NCI-H2227 (cell line): ENCODE measurements around the gene PSD2.

Source experiments
- DNase-seq: peaks from one replicate; lab custom pipeline; 2025; ENCODE audit not compliant: unreplicated experiment; lab: John Stamatoyannopoulos, UW

PSD2 gene

DNA sequence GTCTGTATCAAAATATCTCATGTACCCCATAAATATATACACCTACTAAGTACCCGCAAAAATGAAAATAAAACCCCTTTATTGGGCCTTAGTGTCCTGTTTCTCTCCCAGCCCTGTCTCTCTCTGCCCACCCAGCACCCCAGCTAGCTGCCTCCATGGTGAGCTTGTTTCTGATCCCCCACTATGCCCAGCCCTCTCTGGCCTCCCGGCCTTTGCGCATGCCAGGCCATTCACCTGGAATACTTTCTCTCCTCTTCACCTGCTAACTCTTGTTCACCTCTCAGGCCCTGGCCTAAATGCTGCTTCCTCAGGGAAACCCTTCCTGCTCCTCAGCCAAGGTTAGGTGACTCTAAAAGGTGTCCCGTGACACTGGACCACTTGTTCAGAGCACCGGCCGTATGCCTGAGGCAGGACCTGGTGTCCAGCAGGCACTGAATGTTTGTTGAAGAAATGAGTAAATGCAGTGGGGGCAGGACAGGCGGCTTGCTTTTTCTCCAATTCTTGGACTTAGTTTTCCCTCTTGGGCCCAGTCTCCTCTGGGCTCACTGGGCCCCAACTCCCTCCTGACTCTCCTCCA is 58.5 kb downstream of the PSD2 start:
- no peak for DNase-seq

DNA sequence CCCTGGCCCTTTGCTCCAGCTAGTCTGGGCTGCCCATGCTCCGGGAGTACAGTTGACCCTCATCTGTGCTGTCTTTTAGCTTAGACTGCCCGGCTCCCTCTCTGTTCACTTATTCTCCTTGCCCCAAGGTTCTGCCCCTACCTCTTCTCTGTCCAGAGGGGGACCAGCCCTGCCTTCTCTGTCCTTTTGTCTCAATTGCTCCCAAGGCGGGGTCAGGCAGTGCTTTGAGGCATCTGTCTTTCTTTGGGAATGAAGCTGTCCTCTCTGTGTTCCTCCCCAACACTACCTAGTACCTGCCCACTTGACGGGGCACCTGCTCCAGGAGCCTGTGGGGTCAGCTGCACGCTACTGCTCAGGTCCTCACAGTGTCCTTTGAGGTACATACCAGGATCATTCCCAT is 59.3 kb downstream of the PSD2 start:
- DNase-seq: no peak

DNA sequence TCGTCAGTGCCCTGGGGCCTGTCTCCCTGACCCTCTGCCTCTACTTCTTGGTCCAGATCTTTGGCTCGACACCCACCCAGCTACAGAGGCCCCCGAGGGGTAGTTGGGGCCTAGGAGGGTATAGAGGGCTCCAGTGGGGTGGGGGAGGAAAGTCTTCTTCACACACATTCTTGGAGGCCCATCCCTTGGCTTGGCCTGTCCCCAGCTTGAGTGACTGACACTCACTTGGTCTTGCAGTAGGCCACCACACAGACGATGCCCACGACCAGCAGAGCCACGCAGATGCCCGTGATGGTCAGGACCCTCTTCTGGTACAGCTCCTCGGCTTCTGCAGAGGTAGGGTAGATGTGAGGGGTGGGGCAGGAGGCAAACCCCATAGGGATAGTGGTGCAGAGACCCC is 59.8 kb downstream of the PSD2 start:
- no peak for DNase-seq

DNA sequence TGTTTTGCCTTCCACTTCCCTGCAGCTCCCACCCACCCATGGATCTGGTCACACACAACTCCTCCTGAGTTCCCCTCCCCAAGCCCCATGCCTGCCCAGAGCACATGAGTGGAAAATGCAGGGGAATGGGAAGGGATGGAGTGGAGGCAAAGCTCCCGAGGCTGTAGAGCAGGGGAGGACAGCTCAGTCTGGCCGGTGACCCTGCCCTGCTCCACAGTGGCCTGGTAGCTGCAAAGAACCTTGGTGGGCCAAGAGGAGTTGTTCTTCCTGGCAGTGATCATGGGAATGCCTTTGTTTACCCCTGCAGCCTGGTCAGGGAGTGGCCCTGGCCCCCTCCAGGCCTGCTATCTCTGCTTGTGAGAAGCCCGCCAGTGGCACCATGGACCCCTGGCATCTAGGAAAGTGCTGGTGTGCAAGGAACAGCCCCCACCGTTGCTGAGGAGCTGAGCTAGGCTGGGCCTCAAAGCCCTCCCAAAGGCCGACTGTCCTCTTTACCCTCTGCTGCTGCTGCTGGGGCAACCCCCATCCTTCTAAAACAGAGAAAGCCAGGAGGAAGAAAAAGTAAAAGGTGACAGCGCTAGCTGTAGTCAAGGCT is 60.4 kb downstream of the PSD2 start:
- no peak for DNase-seq

DNA sequence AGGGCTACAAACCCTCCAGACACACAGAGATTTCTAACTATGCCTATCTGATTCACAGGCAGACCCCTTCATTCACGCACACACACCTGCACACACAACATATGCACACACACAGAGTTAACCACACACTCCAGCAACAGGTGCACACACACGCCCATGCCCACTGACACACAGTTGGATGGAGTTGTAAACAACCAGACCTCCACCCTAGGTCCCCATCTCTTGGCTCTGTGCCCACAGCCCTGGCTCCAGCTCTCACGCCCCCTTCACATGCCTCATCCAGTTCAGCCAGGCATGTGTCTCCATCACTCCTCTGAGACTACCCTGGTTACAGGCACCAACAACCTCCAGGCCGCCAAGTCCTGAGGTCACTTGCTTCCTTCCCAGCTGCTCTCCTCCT is 61.1 kb downstream of the PSD2 start:
- DNase-seq: no peak

DNA sequence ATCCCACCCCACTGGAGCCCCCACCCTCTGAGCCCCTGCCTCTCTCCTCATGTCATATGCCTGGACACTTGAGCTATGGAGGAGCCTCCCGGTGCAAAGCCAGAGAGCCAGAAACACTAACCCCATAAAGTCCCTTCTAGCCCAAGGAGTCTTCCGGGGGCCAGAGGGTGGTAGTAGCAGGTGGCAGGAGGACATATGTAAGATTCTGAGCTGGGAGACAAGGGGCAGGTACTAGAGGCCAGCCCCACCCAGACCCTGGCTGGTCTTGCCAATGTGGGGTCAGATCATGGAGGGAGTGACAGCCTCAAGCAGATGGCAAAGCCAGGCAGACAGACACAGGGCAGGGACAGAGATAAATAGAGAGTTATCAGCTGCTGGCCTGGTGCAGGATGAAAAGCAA is 63.4 kb downstream of the PSD2 start:
- DNase-seq: no peak

DNA sequence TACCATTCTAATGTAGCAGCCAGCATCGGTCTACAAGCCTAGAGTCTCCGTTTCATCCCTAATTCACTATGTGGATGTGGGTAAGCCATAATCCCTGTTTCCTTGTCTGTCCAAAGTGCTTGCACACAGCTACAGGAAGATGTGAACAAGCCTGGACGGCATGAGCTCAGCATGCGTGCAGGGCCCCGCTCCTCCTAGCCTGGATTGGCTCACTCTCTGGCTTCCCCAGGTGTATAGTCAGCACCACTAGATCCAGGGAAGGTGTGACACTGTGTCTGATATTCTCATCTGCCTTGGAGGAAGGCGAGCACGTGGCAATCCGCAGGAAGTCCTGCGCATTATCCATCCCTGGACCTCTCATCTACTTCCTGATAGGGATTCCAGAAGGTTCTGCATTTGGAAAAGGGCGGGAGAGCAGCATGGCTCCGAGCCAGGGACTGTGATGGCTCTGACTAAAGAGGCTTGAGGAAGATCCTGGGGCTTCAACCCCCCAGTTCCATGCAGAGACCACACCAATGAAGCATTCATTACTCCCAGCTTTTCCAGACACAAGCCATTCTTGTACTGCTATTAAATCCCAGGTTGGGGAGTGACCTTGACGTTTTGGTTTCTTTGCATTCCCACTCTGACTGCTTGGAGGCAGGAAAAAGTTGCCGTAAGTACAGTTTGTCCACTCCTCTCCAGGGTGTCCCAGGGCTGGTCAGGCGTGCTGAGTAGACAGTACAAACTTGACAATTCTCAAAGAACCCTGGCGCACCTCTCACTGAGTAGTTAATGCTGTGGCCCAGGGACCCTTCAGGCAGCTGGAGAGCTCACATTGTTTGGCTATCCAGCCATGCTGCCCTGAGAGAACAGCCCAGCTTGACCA is 65.6 kb downstream of the PSD2 start:
- DNase-seq: no peak

DNA sequence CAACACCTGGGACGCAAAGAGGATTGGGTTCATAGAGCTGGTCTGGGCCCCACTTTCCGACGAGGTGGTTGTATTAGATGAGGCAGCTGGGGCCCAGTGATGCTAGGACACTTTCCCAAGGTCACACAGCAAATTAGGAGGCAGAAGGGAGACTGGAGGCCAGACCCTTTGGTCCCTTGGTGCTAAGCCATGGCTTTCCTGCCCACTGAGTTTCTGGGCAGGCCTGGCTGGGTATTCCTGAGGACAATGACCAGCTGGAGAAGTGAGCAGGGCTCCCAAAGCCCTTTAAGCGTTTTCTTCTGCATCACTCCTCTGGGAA is 66.2 kb downstream of the PSD2 start:
- DNase-seq: no peak

DNA sequence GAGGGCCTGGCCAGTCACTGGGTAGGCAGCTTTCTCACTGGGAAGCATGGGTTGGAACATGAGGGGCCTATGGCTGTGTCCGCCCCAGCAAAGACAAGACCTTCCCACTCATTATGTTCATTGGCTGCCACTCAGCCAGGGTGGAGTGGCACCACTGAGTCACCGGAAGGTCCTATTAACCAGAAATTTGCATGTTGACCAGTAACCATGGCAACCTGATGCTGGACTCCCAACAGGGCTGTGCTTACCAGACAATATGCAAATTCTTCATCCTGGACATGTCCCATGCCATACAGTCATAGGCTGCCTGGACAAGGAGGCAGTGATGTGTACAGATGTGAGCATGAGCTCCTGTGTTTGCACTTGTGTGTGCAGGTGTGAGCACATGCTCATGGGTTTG is 66.7 kb downstream of the PSD2 start:
- DNase-seq: no peak

DNA sequence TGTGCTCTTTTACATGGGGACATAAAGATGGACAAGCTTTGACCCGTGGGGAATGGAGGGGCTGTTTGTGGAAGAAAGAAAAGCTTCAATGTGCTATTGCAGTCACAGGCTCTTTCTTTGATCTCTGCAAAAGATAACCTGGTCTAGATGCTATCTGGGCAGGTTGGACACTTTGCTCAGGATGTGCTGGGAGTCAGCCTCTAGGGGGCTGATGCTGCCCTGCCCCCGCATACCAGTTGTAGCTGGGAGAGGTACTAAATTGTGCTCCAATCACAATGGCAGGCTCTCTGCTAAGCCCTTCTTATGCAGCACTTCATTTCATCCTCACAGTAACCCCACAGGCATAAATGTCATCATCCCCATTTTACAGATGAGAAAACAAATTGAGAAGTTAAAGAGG is 67.2 kb downstream of the PSD2 start:
- no peak for DNase-seq

DNA sequence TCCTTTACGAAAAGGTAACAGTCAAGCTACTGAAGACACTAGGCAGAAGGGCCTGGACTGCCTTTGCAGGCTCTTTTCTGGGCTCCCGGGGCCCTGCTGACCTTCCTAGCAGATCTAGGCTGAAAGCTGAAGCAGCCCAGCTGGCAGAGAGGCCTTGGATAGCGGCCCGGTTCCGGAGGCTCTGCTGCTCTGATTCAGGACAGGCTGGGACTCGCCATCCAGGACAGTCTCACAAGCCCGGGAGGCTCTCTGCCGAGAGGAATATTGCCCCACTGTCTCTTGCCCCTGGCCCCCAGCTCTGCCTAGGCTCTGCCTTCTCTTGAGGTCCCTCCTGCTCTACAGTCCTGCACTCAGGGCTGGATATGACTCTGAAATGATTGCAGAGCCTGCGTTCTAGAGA is 67.8 kb downstream of the PSD2 start:
- DNase-seq: no peak

DNA sequence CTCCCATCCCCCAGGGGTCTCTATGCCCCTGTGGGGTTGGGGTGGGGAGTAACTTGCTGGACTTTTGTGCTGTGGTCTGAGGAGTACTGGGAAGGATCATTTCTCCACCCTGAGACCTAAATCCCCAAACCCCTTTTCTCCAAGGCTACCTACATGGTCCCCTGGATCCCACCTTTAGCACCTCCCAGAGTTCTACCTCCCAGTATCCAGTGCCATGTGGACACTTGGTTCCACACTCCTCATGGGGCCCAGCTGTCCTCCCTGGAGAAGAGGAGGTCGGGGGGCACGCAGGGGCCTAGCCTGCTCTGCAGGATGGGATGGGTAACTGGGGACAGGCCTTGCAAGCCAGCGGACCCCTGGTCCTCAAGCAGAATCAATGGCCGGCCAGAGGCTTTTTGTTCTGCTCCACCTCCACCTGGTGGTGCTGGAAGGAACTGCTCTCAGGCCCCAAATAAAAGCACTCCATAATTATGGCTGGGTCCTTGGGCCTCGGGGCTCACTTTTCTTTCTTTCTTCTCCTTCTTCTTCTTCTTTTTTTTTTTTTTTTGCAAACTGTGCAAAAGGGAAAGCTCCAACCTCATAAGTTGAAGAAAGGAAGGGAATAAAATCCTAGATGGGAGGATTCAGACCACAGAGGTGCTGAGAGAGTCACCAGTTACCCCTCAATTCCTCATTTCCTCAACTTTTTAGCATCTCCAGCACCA is 68.4 kb downstream of the PSD2 start:
- DNase-seq: peak; percentile 62

DNA sequence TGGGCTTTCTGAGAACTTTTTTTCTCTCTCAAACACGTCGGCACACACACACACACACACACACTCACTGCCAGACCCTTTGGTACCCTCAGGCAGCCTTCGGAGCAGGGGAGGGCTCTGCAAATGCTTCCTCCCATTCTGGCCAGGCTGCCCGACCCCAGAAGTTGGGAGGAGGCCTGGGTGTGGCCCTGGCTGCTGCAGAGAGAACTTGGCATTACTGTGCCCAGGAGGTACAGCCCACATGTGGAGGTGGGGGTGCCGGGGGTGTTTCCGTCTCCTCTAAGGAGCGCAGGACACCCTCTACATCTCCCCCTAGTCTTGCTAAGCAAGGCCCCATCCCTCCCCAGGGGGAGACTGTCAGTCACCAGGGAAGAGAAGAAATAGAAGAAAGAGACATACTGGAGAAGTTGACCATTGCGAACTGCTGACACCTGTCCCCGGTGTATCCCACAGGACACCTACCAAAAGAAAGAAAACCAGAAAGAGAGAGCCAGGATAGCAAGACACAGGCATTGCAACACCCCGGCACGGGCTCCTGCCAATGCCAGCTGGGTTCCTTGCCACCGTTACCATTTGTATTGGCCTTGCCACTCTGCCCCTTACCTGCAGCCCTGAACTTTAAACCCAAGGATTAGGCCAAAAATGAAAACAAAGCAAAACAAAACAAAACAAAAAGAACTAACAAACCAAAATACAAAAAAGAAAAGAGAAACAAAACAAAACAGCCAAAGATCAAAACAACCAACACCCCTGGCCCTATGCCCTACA is 69.3 kb downstream of the PSD2 start:
- DNase-seq: no peak

DNA sequence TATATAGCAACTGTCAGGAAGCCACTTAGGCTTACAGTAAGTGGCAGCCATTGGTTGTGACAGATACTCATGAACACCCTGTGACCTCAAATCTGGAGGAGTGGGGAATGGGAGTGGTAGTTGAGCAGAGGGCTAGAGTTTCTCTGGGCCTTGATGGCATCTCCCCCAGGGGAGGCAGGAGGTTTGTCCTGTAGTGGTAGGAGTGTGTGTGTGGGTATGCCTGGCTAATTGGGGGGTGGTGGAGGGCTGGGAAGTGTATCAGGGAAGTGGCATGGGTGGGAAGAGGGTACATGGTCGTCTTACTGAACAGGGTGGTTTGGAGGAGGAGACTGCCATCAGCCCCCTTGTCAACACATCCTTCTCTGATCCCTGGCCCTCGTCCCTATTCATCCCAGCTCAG is 71.5 kb downstream of the PSD2 start:
- no peak for DNase-seq

DNA sequence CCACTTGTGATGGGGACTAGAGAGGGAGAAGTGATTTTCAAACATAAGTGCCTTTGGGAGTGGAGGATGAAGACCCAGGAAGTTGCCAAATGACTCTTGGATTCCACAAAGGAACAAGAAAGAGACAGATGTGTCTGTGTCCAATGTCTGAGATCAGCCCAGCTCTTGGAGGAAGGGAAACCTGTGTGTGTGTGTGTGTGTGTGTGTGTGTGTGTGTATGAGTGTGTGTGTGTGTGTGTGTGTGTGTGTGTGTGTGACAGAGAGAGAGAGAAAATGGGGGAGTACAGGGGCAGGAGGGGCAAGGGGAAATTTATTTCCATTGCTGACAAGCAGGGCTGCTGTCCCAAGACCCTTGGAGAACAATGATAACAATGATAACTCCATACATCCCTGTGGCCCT is 72.0 kb downstream of the PSD2 start:
- no peak for DNase-seq

DNA sequence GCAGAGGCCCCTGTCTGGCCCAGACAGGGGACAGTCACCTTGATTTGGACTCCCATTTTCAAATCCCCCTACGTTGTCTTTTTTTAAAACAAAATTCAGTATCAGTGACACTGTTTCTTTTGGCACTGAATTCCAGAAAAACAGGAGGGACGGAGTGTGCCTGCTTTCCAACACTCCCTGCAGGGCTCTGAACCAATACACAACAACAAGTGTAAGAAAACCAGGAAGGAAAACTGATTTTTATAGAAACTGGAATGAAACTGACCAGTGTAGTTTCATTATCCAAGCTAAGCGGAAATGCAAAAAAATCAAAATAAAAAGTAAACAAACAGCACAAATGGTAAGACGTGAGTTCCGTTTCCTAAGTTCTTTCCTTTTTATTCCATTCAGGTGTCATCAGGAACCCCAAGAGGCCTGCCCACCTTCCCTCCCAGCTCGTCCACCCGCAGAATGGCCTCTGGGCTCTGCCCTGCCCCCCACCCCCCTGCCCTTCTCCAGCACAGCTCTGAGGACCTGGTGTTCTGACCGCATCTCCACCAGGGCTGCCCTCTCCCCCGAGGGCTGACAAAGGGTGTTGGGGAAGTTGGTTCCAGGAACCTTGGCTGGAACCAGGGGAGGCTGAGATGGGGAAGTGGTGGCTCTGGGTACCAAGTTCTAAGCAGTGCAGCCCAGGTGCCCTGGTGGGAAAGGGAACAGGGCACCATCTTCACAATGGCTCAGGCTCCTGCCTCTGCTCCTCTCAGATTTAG is 73.6 kb downstream of the PSD2 start:
- DNase-seq: no peak

DNA sequence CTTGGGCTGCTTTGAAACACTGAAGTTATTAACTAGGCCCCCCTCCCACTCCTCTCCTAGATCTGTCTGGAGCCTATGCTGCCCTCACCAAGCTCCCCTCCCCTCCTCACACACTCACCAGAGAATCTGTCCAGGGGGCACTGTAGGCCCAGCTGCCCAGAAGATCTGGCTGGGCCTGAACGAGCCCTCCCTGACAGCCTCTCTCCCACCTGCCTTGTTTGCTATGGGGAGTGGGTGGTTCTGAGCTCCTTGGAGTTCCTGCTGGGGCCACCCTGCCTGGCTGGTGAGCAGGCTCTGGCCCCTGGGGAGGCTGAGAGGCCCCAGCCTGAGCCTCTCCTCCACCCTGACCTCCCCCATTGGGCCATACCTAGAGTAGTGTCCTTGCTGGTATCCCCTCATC is 75.1 kb downstream of the PSD2 start:
- DNase-seq: no peak

DNA sequence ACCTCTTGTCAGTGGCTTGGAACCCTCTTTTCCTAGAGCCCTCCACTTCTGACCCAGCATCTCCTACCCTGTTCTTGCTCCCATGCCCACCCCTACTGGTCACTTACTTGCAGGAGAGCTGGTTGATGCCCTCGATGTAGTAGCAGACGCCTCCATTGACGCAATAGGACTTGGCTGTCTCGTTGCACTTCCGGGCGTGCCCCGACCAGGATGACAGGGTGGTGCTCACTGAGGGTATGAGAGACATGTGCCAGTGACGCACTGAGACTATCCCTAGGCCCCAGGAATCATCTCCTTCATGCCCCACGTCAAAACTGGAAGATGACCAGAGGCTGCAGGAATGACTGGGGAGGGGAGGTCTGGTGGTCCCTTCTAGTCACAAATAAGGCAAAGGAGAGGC is 76.0 kb downstream of the PSD2 start:
- DNase-seq: no peak

DNA sequence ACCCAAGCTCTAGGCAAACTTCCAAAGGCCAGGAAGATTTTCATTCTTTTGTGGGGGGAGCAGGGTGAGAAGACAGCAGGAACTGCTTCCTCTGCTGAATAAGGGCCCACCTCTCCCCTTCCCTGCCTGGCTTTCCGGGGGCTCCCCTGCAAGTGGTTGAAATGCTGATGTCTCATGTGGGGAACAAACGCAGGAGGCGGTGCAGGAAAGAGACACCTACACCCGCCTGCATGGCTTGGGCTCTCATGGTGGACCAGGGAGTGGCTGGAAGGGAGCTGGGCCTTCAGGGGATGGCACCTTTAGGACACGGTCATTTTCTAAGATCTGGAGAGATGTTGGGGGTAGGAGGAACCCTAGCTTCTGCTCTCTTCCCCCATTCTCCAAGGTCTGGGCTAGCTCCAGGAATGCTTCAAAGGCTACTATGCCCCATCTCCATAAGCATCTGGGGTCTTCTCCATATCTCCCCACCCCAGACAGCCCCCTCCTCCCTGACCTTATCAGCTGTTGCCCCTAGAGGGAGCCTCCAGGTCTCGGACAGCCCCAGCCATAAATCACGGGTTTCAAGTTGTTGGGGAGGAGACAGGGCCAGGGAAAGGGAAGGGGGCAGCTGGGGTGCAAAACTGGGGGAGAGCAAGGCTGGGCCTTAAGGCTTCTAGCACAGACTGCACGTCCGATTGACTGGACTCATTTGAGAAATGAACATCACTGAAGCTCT is 76.6 kb downstream of the PSD2 start:
- no peak for DNase-seq
